ENCODE results near the gene LASP1.
"Not testable (repeated sequence)": the region's sequence is repeated elsewhere in the genome, so short reads cannot be mapped to it uniquely, and the experiment has no call there.

The LASP1 gene

GRCh38 chr17:38910325-38910724 is 40.5 kb downstream of the LASP1 start:
- DNase-seq (ENCODE audit: low read depth): no peak
- no peak for TF ChIP-seq CTCF (IDR thresholded peaks at IDR 0.05; ENCODE audit: insufficient read depth, low read depth, low read length, missing control alignments)
- no peak overlapping the region for H3K4me3 ChIP-seq (ENCODE audit: low read depth, low read length)

GRCh38 chr17:38911081-38911730 is 41.3 kb downstream of the LASP1 start:
- TF ChIP-seq CTCF (IDR thresholded peaks at IDR 0.05; ENCODE audit: insufficient read depth, low read depth, low read length, missing control alignments): no peak
- DNase-seq (ENCODE audit: low read depth): no peak
- H3K4me3 ChIP-seq (ENCODE audit: low read depth, low read length): no peak overlapping the region

GRCh38 chr17:38911731-38912081 is 41.8 kb downstream of the LASP1 start:
- not testable (repeated sequence) for DNase-seq (ENCODE audit: low read depth); H3K4me3 ChIP-seq (ENCODE audit: low read depth, low read length)

- no peak for TF ChIP-seq CTCF (IDR thresholded peaks at IDR 0.05; ENCODE audit: insufficient read depth, low read depth, low read length, missing control alignments)
- no peak overlapping the region for H3K4me3 ChIP-seq (ENCODE audit: low read depth, low read length)
- no peak for DNase-seq (ENCODE audit: low read depth)
Measured at GRCh38 chr17:38912221-38912813, 42.5 kb downstream of the LASP1 start.

GRCh38 chr17:38914741-38915638 is 45.1 kb downstream of the LASP1 start:
- DNase-seq (ENCODE audit: low read depth): no peak
- TF ChIP-seq CTCF (IDR thresholded peaks at IDR 0.05; ENCODE audit: insufficient read depth, low read depth, low read length, missing control alignments): no peak
- no peak overlapping the region for H3K4me3 ChIP-seq (ENCODE audit: low read depth, low read length)

GRCh38 chr17:38915639-38915995 is 45.8 kb downstream of the LASP1 start:
- no peak for DNase-seq (ENCODE audit: low read depth)
- TF ChIP-seq CTCF (IDR thresholded peaks at IDR 0.05; ENCODE audit: insufficient read depth, low read depth, low read length, missing control alignments): no peak

GRCh38 chr17:38916771-38917170 is 46.9 kb downstream of the LASP1 start:
- no peak for TF ChIP-seq CTCF (IDR thresholded peaks at IDR 0.05; ENCODE audit: insufficient read depth, low read depth, low read length, missing control alignments)
- no peak overlapping the region for H3K4me3 ChIP-seq (ENCODE audit: low read depth, low read length)
- DNase-seq (ENCODE audit: low read depth): no peak

More at GRCh38 chr17:38915639-38915995, 45.8 kb downstream of the LASP1 start:
- no peak overlapping the region for H3K4me3 ChIP-seq (ENCODE audit: low read depth, low read length)
